GM19240 (cell line): ENCODE measurements around the gene VSIR.
A peak's percentile ranks its signal among the peaks of the same experiment; 100 is the strongest.

Source experiments
- DNase-seq: peaks from one replicate; pipeline ENCODE4 v3.0.0; 2011; ENCODE audit warnings: low spot score; ENCODE audit not compliant: insufficient read length

VSIR gene

GRCh38 chr10:71731791-71732190 lies 41.5 kb downstream of the VSIR start:
- DNase-seq, result no peak

DNA sequence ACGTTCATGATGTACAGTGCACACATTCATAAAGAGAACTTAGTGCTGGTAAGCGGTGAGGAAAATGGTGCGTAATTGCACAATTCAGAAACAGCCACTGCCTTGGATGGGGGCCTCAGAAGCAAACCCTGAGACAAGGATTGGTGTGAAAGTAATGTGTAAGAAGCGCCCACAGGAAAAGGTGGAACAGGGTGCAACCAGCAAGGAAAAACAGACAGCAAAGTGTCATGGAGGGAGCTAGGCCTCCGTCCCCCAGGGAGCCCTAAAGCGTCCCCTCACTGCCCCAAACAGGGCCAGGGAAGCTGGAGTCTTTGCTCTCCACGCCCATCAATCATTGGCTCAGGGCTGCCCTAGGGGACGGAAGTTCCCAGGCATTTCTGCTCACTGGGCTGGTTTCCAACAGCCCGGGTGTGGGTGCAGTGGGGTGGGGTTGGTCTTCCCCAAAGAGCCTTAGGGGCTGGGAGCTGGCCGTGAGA lies 44.1 kb downstream of the VSIR start:
- DNase-seq, result no peak

- peak; percentile 70 for DNase-seq
Observed at GRCh38 chr10:71727738-71728737, 45.3 kb downstream of the VSIR start.

- DNase-seq, result peak; percentile 38
Observed at GRCh38 chr10:71727105-71727737, 46.1 kb downstream of the VSIR start.

GRCh38 chr10:71726580-71727104 lies 46.7 kb downstream of the VSIR start:
- no peak for DNase-seq

DNA sequence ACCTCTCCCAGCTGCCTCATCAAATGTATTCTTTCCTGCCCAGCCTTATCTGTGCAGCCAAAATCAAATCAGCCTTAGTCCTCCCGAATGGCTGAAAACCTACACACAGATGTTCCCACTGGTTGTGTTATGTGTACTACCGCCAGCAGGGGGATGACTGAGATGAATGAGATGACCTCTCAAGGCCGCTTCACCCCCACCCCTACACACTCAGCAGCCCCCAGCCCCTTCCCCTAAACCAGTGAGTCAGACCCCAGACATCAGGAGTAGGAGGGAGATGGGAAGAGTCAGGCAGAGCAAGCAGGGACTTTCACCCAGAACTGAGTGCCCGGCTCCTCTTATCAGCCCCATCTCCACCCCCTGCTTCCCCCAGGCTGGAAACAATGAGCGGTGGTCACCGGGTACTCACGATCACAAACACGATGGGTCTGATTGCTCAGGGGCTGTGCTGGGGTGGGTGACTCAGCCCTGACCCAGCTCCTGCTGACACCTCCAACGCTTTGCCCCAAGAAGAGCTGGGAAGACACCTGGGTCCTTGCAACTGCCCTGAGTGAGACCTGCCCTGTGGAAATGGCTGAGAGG lies 47.2 kb downstream of the VSIR start:
- DNase-seq, result no peak

DNA sequence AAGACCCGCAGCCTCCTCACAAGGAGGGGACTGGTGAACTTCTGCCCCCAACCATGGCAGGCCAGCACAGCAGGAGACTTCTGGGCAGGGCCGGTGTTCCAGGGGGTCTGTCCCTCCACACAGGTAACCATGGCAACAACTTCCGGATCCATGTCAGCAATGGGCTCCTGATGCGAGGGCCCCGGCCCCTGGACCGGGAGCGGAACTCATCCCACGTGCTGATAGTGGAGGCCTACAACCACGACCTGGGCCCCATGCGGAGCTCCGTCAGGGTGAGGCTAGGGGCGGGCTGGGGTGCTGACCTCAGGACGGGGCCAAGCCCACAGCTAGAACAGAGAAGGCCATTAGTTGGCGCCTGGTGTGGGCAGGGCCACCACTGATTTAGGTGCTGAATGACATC lies 48.1 kb downstream of the VSIR start:
- DNase-seq, result no peak

GRCh38 chr10:71724539-71724938 lies 48.8 kb downstream of the VSIR start:
- DNase-seq, result no peak

- DNase-seq, result no peak
Observed at GRCh38 chr10:71723311-71723710, 50.0 kb downstream of the VSIR start.

- no peak for DNase-seq
Observed at GRCh38 chr10:71722849-71723248, 50.5 kb downstream of the VSIR start.

DNA sequence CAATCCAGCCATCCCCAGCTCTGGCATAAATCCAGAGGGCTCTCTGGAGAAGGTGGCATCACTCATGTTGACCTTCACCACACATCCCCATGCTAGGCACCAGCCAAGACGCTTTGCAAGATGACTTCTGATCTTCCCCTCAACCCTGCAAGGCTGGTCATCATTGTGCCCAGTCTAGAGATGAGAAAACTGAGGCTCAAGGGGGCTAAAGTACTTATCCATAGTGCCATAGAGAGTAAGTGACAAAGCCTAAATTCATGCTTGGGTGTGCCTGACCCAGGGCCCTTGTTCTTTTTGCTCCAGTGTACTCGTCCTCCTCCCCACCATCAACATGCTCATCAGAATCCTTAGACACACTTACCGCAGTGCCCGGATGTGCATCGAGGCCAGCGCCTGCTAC lies 52.0 kb downstream of the VSIR start:
- DNase-seq, result no peak

GRCh38 chr10:71720288-71720687 lies 53.0 kb downstream of the VSIR start:
- DNase-seq, result no peak

GRCh38 chr10:71719464-71720201 lies 53.7 kb downstream of the VSIR start, which contains the start of gene C10orf105:
TSS of gene C10orf105 (minus strand) at chr10:71719778. CDS start at chr10:71716337, 3,441 bp downstream.
- DNase-seq, result no peak

DNA sequence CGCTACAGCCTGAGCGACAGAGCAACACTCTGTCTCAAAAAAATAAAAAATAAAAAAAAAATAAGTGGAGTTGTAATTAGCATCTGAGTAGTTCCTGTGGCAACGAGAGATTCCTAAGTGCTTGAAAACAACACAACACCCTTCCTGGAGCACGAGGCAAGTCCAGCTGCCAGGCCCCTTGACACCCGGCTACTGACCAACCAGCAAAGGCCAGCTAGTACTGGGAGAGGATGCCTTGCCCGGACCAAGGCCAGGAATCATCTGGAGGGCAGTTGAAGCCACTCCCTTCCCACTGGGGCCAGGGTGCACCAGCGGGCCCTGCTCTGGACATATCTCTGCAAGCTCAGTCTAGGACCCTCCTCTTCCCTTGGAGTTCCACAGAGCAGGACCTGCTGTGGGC lies 54.3 kb downstream of the VSIR start:
- no peak for DNase-seq

GRCh38 chr10:71718165-71718698 lies 55.1 kb downstream of the VSIR start:
- no peak for DNase-seq

- no peak for DNase-seq
Observed at GRCh38 chr10:71717551-71717951, 55.8 kb downstream of the VSIR start.

DNA sequence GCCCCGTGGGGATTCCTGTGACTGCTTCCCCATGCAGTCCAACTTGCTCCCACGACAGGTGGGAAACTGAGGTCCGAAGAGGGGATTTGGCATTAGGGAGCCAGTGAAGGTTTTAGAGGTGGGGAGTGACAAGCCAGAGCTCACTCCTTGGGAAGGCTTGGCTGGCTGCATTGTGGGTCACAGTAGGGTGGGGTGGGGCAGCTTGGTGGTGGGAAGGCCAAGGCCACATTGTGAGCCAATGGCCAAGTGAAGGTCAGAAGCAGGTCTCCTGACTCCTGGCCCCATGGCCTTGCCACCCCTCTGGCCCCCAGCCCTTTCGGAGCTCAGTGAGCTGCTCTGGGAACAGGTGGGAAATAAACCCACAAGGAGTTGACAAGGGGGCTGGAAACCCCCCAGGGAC lies 56.3 kb downstream of the VSIR start:
- DNase-seq, result no peak

GRCh38 chr10:71716426-71716825 lies 56.9 kb downstream of the VSIR start:
- DNase-seq, result no peak

- no peak for DNase-seq
Observed at GRCh38 chr10:71715860-71716259, 57.5 kb downstream of the VSIR start.

GRCh38 chr10:71715026-71715425 lies 58.3 kb downstream of the VSIR start:
- no peak for DNase-seq

DNA sequence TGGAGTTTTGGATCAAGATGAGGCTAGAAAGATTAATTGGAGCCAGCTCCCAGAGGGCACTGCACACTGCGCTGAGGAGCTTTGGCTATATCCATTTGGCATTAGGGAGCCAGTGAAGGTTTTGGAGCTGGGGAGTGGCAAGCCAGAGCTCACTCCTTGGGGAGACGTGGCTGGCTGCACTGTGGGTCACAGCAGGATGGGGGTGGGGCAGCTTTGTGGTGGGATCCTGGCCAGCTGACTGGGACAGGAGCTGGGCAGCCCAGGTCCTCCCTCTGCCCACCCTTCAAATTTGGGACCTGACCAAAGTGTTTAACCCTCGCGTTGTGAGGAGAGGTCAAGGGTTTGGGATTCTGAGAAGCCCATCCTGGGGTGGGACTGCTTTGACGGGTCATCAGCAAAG lies 58.7 kb downstream of the VSIR start:
- DNase-seq, result no peak
